ENCODE results near the gene MAN2A1.

The MAN2A1 gene

DNA sequence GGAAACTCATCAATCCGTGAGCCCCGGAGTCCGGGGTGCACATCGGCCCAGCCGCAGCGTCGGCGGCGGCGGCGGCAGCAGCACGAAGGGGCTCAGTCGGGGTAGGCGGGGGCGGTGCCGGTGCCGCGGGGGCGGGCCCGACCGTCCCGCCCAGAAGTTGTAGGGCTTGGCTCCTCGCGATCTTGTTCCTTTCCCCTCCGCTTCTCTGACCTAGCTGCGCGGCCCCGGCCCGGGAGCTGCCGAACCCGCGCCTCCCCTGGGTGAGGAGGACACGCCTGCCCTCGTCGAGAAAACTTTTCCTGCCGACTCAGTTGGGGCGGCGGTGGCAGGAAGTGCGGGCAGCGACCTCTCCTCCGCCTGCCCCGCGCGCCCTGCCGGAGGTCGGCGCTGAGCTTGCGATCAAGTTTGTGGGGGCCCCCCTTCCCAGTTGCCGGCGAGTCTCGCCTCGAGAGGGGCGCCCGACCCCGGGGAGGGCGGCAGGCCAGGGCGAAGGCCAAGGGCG, at the start of gene MAN2A1:
Gene MAN2A1, plus strand, starts transcription at position 188 of the 502 bp plus-strand sequence. CDS start 491 bp downstream, outside the sequence.
- peak; percentile 87 for DNase-seq

DNA sequence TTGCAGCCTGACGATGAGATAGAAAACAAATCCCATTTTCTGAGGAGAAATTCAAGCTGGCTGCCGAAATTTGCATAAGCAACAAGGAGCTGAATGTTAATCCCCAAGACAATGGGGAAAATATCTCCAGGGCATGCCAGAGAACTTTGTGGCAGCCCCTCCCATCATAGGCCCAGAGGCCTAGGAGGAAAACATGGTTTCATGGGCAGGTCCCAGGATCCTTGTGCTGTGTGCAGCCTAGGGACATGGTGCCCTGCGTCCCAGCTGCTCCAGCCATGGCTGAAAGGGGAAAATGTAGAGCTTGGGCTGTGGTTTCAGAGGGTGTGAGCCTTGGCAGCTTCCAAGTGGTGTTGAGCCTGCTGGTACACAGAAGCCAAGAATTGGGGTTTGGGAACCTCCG, 48.8 kb upstream of the MAN2A1 start:
- DNase-seq, result no peak

DNA sequence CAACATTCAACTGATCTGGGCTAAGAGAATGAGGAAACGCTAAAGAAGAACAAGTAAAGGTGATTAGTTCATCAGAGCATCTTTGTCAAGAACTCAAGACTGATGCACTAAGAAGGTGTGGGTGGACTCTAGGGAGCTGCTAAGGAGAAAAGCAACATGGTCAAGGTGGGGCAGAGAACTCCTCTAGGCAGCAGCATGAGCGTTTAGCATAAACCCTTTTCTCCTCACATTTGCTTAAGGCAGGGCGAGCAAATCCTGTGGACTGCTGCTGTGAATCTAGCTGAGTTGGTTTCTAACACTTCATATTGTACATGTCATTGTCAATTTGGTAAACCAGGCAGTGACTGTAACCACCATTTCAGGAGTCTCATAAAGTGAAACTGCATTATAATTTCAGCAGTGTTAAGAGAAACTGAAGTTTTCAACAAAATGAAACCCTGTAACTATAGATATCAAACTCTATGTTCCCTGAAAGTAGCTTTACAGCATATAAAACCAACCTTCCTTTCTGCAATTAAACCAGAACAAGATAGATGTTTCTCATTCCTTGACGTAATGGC, 45.9 kb upstream of the MAN2A1 start:
- DNase-seq, result no peak

DNA sequence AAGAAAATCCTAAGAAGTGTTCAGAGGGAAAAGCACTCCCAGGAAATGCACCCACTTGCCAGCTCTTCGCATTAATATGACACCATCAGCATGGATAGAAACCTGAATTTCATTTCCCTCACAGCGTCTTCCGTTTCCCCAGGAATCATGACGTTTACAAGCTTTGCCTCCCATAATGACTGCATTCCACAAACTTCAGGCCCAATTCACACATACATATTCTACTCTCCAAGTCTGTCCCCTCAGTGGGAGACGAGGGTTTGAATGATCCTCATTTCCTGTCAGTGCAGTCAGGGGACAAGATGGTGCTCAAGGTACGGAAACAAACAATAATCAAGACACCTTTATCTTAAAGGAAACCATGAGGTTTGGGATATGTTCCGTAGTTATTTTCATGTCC, 44.9 kb upstream of the MAN2A1 start:
- no peak for DNase-seq

DNA sequence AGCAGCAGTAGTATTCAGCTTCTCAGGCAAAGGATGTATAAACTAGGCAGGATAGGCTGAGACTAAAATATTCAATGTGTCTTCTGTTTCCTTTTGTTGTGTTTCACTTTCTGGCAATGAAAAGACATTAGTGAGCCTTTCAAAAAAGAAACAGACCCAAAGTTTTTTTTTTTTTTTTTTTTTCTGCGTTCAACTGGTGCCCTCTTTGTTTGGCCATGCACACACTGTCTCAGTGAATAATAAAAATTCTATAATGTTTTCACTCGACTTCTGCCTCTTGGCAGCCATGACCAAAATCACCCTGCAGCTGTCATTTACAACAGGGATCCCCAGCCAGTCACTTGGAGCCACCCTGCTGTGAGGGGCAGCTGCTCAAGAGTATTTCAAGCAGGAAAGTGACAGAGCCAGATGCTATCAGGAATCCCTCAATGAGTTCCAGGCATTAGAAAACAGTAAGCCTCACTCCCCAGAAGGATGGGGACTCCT, 44.0 kb upstream of the MAN2A1 start:
- peak; percentile 70 for DNase-seq

DNA sequence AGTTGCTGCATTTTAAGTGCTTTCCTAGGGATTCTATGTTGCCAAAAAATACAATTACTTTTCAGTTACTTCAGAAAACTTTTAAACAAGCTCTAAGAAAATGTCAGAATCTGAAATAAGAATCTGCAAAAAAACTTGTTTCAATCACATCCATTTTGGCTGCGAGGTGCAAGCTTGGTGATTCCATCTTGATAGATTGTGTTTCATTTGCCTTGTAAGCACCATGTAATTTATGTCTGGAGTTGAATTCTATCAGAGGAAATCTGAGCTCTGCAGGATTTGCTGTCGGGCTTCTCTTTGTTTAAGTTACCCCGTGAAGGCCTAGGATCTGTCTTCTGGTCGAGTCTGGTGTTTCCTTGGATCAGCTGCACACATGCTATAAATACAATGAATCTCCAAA, 40.4 kb upstream of the MAN2A1 start:
- DNase-seq, result no peak

DNA sequence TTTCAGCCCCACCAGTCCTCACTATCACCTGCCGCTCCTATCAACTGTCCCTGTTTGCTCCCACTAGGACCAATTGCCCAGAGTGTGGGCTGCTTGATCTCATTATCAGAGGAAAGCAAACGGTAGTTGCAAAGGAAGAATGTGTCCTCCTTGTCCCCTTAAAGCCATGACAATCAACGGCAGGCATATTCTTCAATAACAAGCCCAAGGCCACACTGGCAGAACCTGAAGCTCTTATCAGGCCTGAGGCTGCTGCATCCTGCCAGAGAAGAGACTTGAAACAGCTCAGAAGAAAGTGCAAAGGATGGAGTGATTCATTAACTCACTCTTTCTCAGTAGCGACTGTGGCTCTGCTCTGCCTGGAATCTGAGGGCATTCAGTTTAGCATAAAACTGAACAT, 39.2 kb upstream of the MAN2A1 start:
- DNase-seq, result no peak

DNA sequence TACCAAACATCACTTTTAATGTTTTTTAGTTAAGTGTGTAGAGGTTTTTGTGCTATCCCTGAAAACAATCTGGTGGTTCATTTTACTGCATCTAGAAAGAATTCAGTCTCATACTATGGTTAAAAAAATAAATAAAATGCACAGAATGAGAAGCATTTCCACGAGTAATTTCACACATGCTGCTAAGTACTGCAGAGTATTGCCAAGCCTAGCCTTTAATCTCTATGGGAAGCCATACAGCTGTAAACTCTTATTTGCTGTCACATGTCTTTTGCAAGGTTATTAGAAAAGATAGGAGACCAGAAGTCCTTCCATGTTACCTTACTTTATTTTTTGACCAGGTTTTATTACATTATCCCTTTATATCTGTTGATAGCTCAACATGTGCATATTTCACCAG, 37.6 kb upstream of the MAN2A1 start:
- DNase-seq, result no peak

DNA sequence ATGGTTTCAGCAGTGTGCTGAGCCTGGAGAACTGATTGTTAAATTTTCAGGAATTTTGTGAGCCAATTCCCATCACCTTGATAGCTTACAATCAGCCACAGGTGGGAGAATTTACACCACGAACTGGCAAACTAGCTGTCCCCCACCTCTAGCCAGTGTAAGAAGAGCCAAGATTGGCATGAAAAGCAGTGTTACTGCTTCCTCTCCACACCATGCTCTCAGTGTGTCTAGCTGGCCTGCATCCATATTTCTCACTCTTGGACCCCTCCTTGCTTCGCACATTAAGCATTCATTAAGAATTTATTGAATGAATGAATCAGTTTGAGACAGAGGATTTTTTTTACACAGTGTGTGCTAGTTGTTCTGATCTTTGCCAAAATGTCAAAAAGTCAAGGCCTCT, 36.7 kb upstream of the MAN2A1 start:
- DNase-seq, result no peak

DNA sequence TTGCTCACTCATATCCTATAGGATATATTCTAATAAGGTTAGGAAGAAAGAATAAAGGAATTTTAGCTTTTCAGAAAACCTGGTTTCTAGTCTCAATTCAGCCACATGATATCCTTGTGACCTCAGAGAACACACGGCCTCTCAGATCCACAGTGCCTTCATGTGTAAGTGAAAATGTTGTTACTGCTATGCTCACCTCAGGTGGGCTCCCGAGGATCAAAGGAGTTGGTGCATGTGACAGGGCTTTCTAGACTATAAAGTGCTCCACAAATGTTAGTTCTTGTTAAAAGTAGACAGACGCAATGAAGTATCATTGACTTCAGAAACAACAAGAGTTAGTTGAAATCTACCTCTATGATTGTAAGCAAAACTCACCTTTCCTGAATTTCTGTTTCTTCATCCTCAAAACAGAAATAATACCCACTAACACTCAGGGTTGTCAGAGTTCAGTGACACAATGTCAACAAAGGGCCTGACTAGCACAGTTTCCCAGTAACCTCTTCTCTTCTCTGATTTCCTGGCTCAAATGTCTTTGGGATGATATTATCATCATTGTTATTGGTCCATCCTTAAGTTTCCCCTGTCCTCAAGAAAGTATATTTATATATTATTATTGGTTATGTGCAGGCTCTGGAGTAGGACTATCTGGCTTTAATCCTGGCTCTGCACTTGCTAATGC, 36.0 kb upstream of the MAN2A1 start:
- no peak for DNase-seq

DNA sequence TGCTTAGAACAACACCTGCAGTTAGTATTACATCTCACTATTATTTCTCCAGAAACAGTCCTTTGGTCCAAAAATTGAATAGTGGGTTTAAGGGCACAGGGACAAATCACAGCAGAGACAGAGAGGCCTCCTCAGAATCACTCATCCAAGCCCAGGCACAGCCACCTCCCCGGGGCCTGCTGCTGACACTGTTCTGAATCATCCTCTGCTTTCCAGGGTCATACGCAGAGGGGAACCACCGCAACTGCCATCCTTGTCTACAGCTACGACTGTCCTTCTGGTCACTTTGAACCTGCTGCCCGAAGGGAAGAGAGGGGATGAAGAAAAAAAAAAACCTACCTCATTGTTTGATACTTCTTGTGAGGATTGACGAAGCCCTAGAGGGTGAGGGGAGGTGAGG, 35.3 kb upstream of the MAN2A1 start:
- no peak for DNase-seq

DNA sequence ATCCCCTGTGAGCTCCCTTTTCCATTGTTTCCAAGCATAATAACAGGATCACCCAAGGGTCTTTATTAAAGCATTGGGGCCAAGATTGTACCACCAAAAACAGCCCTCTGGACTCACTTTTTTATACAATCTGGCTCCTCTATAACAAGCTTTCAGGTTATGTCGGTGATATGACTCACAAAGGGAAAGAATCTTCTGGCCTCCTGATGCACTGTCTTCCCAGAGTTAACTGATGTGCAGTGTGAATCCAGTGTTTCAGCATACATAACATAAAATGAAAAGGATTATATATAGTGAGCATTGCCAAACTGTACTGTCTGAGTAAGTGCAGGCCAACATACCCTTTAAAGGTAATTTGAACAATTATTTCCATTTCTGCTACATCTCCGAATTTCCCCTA, 33.9 kb upstream of the MAN2A1 start:
- no peak for DNase-seq

DNA sequence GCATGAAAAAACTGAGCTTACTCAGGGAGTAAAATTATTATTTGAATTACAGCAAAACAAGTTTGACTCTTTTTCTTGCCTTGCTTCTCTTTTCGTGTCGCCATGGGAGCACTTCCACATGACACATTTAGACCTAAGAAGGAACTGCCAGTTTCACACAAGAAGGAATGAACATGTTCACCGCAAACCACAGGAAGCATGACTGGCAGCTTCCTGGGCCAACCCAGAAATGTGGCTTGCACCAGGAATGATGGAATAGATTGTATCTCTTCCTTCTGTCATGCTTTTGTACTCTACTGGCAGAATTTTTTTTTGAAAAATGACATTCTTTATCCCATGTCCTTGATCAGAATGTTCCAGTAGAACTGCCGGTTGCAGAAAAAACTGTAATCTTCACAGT, 32.9 kb upstream of the MAN2A1 start:
- DNase-seq, result no peak

DNA sequence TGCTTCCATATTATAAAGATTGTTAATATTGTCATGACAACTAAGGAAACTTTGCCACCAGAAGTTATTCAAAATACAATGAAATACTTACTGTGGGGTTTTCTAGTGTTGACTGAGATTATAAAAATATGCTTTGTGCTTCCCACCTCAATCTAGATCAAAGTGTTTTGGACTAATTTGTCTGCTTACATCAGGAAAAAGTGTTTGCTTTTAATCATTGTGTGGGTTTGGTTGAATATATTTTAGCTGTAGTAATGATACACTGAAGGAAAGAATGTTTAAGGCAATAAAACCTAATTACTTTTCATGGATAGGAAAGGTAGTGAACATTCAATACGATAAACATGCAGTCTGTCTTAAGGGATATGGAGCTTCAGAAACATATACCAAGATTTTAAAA, 29.8 kb upstream of the MAN2A1 start:
- DNase-seq, result no peak

DNA sequence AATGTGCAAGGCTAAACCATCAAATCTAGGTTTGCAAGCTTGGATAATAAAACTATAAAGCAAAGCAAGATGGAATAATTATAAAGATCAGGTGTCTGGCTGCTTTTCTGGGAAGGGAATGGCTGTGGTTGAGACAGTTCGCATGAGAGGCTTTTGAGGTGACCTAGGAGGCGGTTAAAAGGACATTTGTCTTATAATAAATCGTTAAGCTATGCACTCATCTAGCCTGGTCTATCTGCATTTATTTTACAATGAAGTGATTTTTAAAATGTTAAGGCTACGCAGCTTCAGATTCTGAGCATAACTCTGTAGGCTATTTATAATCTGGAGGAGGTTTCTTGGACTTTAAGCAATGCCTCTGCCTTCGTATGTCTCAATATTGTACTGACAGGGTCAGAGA, 29.4 kb upstream of the MAN2A1 start:
- DNase-seq, result no peak

DNA sequence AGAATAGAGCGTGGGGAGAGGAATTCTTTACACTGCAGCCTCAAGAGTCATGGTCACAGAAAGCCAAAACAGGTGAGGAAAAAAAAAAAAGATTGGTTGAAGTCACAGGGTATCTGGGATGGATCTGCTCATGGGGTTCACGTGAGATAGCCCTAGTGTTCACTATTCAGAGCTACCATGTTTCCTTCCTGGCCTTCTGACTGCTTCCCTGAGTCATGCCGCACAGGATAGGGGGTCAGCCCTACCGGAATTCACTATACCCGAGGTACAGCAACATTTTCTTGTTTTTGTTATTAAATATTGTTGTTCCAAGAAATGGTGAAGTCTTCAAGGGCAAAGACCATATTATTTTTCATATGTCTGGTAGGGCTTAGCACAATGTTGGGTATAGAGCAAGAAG, 21.5 kb upstream of the MAN2A1 start:
- DNase-seq, result no peak

DNA sequence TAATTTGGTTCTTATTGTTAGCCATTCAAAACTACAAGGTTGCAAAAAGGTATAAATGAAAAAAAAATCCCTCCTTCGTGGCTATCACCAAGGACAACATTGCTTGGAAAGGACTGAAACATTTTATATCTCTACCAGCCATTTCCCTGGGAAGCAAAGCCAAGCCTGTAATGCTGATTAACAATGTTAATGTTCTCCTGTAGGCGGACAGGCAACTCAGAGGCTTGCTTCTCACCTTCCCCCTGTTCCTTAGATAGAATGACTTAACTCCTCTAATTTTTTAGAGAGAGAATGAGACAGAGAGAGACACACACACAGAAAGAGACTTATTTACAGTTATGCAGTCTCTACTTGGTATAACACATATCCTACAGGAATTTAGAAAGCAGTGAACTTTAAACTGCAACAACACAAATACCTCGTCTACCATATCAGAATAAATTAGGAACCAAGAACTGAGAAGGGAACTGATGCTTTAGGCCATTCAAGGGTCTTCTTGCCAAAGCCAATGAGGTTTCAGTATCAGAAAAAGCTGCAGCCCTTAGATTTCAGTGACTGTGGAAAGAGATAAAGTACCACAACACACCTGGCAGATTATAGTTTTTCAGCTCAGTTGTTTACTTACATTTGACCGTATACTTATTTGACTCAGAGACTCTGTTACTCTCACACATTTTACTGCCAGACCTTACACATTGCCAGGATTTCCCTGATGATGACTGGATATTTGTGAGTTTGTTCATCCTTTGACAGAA, 20.9 kb upstream of the MAN2A1 start:
- DNase-seq, result no peak

DNA sequence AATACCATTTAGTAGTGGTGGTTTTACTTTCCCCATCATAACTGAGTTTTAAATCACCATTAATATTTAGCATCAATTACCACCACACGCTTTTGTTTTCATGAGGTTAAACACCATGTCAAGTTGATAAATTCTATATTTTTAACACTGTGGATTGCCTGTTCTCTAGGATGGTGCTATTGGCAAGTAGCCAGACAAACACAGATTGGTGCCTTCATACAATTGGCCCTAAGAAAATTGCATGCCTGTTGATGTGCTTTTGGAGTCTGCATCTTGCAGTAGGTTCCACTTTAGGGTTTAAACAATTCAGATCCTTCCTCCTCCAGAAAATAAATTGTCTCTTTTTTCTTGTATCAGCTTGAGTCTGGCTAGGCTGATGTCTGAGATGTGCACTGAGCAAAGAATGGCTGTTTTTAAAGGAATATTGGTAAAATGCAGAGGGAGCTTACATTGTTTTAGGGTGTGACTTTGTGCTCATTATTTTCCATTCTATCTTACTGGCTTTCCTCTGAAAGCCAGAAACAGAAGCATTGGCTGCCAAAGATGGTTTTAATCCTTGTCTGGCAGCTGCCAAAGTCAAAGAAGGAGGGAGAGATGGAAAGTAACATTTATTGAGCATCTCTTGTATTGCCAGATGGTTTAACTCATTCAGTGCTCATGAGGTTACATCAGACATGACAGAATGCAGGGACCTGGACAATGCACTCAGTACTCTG, 19.6 kb upstream of the MAN2A1 start:
- no peak for DNase-seq

DNA sequence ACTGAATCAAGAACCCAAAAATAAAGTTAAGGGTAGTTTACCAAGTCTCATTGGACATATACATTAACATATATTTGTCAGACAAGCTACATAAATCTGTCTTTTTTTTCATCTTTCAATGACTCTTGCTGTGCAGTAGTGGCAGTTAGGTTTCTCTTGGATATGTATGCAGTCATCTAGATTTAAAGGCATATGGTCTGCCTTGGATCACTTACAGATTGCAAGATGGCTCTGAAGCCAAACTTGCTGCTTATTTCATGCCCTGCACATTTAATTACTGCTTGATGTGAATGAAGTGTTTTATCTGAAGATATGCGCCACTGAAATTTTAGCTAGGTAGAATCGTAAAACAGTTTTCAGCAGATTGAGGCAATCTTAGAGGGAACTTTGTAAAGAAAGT, 18.6 kb upstream of the MAN2A1 start:
- DNase-seq, result no peak

DNA sequence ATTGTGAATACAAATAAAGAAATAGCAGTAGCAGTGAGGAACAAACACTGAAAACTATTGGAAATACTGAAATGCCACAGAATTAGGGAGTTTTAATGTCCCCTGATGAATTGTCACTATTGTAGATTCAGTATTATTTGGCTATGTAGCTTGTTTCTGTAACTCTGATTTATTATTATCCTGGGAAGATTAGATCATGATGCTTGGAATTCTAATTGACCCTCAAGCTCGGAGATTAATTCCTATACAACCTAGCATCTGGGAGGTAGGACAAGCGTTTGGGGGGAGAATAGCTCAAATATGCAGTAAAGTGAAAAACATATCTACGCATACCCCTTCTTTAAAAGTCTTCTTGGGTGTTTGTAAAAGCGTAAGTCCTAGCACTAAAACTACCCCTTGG, 15.1 kb upstream of the MAN2A1 start:
- DNase-seq, result no peak

DNA sequence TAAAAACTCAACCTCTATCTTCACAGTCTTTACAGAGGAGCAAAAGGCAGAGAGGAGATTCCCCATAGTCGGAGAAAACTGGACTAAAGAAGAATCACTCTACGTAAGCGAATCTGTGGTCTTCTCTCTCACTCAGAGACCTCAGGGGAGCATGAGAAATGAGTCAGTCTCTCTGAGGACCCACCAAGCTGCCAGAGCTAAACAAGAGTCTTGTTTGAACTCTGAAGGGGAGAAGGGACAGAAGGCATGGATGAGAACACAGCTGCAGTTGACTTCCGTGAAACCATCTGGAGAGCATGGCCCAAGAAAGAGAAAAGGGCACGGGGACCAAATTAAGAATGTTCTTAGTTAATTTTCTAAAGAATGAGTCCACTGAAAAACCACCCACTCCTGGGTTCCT, 12.8 kb upstream of the MAN2A1 start:
- no peak for DNase-seq

DNA sequence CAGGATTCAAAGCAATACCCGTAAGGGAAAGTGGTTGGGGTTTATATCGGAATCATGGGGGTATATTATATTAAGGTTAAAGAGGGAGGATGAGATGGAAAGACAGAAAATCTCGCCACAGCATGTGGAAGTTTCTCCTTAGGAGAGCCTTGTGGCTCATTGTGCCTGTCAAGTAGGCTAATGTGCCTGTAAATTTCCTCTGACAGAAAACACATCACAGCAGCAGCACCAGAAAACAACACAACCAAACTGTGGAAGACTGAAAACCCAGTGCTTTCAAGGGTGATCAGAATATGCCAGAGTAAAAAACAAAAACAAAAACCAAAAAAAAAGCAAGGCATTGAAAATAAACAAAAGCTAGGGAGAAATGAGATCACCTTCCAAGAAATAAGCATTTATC, 11.3 kb upstream of the MAN2A1 start:
- DNase-seq, result no peak

DNA sequence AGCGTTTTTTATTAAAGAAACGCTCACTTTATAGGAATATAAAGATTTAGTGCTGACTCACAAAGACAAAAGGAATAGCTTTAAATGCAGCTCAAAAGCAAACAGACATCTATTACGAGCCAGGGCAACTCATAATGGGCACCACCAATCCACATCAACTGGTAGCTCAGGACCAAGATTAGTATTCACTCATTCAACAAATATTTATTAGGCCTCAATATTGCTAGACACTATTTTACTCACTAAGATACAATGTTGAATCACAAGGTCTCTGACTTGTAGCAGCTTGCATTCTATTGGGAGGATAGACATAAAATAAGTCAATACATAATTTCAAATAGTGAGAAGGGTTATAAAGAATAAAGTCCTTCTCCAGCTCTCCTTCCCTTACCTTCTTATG, 8.0 kb upstream of the MAN2A1 start:
- DNase-seq, result no peak

Measured in retina (tissue), 1 donor.